Inferior parietal cortex (tissue), 1 donor: ENCODE results near the gene MYH15.

Experiments used
- DNase-seq: peaks from one replicate; pipeline ENCODE4 v3.0.0-alpha.2; 2016; ENCODE audit errors: extremely low spot score

MYH15 gene

DNA sequence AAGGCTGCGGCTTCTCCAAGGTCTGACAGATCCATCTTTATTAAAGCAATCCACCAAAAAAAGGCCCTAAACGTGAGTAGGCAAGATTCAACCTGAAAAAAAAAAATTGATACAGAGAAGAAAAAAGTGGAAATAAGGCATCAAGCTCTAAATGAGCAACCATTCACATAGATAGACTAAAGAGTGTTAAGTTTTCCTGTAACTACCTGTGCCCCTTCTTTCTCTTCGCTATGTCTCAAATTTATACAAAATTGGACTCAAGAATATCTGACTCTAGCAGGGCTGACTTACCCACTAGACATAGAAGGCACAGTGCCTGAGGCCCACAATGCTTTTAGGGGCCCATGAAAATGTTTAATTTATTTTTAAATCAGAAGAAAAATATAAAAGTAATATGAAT, at the start of gene MYH15:
Gene MYH15 (minus strand): TSS at position 101 of the 400 bp plus-strand sequence. CDS start 66 bp downstream, at position 35.
- no peak for DNase-seq

- DNase-seq, result no peak
Observed at GRCh38 chr3:108555966-108556581, 45.7 kb upstream of the MYH15 start.

DNA sequence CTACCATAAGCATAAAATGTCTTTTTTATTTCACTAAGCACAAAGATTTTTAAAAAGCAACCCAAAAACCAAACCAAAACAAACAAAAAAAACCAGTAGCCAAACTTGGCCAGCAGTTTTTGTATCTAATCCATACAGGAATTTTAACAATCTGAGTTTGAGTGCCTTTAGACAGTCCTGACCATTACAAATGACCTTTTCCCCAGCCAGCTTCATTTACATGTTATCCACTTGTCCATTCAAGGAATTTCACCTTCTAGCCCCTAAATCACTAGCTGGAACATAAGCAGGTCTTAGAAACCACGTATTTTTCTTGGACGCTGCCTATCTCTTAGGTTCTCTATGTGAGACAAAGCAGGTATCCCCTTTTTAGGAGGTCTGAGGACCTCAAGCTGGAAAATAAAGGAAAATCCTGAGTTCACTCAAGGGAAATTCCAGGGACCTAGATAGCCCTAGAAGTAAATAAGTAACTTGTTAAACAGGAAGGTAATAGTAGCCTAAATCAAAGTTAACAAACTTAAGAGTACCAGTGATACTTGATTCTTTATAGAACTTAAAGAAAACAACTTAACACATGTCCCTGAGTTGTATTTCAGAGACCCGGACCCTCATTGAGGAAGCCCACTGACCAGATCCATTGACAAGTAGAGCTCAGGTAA, 44.6 kb upstream of the MYH15 start:
- no peak for DNase-seq

GRCh38 chr3:108554229-108554628, 43.8 kb upstream of the MYH15 start:
- no peak for DNase-seq

GRCh38 chr3:108552267-108553159, 42.1 kb upstream of the MYH15 start:
- peak; percentile 88 for DNase-seq

DNA sequence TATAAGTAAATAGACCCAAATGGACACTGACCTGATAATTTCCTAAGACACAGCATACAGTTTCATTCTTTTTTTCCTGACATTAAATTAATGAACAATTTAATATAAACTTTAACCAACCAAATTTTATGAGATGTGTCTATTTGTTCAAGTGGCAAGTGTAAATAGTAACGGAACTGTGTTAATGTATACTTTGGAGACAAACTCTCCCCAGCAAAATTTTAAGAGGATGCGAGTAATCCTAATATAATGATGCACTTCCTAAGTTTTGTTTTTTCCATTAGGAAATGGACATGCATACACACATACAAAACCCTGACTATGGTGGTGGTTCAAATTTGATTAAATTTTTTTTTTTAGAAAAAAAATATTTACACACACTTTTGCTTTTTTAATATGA, 38.5 kb upstream of the MYH15 start:
- DNase-seq, result no peak

- no peak for DNase-seq
Observed at GRCh38 chr3:108548304-108548703, 37.9 kb upstream of the MYH15 start.

DNA sequence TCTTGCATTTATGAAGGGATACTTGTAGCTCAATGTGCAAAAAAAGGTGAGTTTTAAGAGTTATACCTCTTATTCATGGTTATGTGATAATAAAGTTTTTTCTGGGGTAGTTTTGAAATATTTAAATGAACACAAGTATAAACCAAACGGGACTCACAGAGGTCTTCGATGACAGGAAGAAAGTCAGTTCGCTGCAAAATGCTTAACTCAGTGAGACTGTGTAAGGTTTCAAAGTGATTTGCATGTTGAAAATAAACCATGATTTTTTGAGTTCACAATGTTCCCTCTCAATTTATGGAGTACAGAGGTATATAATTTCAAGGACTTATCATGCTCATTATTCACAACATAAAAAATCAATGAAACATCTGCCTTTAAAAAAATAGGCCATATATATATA, 36.3 kb upstream of the MYH15 start:
- no peak for DNase-seq

DNA sequence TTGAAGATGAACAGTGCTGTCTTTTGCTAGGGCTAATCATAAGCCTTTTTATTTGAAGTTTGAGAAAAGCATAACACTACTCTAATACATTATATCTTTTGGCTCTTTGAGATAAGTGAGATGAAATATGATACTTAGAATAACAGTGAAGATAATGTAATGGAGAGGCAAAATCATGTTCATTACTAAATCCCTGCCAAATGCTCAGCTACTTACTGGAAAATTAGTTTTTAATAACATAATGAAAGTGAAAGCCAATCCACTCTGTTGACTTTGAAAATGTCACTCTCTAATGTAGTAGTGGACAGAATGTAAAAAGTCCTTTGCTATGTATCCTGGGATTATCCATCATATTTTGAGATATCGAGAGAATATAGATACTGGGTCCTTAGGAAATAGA, 35.9 kb upstream of the MYH15 start:
- DNase-seq, result no peak

DNA sequence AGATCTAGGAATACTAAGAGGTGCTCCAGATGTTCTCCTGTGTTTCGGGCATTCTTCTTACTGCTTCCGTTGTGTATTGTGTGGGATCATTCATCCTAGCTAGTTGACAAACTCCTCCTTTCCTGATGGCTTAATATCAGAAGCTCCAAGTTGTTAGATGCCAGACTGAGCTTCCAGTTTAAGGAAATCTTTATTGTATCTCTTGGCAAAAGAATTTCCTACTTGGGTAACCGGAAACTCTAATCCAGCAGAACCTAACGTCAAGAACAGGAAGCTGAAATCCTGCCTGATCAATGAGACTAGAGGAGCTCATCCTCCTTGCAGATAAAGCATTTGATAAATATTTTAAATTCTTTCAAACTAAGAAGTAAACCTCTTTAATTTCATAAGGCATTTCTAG, 27.7 kb upstream of the MYH15 start:
- DNase-seq, result no peak

GRCh38 chr3:108528459-108529252, 18.3 kb upstream of the MYH15 start:
- DNase-seq, result no peak

DNA sequence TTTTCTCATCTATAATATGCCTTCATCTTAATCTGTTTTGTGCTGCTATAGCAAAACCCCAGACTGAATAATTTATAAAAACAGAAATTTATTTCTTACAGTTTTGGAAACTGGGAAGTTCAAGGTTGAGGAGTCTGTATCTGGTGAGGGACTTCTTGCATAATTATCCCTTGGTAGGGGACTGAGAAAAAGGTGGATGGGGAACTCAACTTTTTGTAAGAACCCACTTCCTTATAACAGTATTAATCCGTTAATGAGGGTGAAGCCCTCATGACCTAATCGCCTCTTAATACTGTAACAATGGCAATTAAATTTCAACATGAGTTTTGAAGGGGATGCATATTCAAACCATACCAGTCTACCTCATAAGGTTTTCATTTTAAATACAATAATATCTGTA, 17.4 kb upstream of the MYH15 start:
- DNase-seq, result no peak

GRCh38 chr3:108527109-108527508, 16.7 kb upstream of the MYH15 start:
- DNase-seq, result no peak

- DNase-seq, result no peak
Observed at GRCh38 chr3:108525971-108526370, 15.6 kb upstream of the MYH15 start.

GRCh38 chr3:108525256-108525655, 14.9 kb upstream of the MYH15 start:
- no peak for DNase-seq

DNA sequence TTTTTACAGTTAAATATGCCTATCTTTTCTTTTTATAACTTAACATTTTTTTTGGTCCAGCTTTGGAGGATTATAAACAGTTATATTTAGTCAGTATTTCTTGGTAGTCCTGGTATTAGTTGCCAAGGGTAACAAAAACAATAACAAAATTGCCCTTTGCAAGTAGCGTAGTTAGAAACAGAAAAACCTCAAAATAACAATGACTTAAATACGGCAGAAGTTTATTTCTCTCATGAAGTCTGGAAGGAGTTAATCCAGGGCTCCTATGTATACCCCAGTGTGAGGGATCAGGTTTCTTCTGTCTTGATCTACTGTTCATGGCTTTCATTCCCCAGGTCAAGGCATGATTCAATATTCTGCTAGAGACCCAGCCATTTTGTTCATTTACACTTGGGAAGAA, 14.1 kb upstream of the MYH15 start:
- no peak for DNase-seq

DNA sequence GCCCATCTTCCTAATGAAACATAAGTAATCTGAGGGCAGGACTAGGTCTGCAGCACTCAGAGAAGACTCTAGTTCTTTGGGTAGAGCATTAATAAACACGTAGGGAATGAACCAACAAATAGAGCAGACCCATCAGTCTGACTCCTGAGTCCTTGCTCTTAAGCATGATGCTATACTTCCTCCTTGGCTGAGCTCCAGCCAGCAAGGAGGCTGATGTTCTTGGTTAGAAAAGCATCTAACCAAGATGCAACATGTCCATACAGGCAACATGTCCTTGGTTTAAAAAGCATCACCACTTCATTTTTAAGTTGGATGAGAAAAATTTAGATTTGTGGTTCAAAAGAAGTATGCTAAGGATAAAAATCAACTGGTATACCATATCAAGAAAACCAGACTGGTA, 8.5 kb upstream of the MYH15 start:
- DNase-seq, result no peak

- DNase-seq, result no peak
Observed at GRCh38 chr3:108516881-108517280, 6.5 kb upstream of the MYH15 start.

DNA sequence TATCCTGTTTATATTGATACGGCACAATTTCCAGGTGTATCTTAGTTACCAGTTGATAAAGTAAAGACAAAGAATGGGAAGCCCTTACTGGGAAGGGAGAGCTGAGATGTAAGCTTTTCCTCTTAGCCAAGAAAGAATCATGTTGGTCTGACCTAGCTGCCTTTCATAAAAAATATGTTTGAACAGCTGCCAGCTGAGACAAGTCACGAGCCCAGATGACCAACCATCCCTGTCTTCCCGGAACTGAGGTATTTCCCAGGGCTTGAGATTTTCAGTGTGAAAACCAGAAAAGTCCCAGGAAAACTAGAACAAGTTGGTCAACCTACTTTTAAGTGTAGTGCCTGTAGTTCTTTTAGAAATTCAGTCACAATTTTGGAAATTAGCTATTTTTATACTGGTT, 3.6 kb upstream of the MYH15 start:
- no peak for DNase-seq

GRCh38 chr3:108512671-108513070, 2.3 kb upstream of the MYH15 start:
- peak; percentile 40 for DNase-seq

DNA sequence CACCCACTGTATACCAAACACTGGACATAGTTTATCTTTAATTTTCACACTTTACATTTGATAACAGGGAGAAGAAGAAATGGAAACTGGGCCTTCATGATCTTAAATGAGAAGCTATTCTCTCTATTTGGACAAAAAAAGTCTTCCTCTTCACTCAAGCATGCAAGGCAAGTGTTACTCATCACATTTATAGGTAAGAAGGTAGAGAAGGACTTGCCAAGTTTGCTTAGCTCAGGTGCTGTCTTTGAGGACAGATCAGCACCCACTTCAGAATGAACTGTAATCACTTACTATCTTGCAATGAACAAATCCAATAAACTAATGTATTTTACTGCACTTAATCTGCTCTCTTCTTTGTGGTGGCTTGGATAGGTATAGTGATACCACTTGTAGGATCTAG, 1.1 kb upstream of the MYH15 start:
- no peak for DNase-seq

GRCh38 chr3:108511055-108511454, 659 bp upstream of the MYH15 start:
- no peak for DNase-seq
